Effector memory CD4-positive, alpha-beta T cell (primary cell): Measurements from ENCODE around the gene SPIRE1.
"Not testable (repeated sequence)": the region's sequence is repeated elsewhere in the genome, so short reads cannot be mapped to it uniquely, and the experiment has no call there.

ENCODE experiments used
- DNase-seq, 3 donors: peaks; one replicate each; pipeline ENCODE4 v3.0.0-alpha.2; 2020
- H3K27ac ChIP-seq: 2 replicates; pipeline ENCODE4 v1.7.0; 2013; ENCODE audit warnings: mild to moderate bottlenecking, low read length, moderate library complexity; ENCODE audit not compliant: insufficient read depth, poor library complexity, severe bottlenecking
- H3K27me3 ChIP-seq: replicated peaks from 2 replicates; pipeline ENCODE4 v1.7.0; 2013; ENCODE audit warnings: mild to moderate bottlenecking, low read length; ENCODE audit not compliant: insufficient read depth, control insufficient read depth, poor library complexity, severe bottlenecking
- H3K36me3 ChIP-seq: 2 replicates; pipeline ENCODE4 v1.7.0; 2013; ENCODE audit warnings: mild to moderate bottlenecking, low read length, moderate library complexity; ENCODE audit not compliant: control insufficient read depth, insufficient read depth
- H3K4me1 ChIP-seq: 2 replicates; pipeline ENCODE4 v1.7.0; 2013; ENCODE audit warnings: low read length, mild to moderate bottlenecking; ENCODE audit not compliant: control insufficient read depth, insufficient read depth, poor library complexity, severe bottlenecking
- H3K4me3 ChIP-seq: 2 replicates; pipeline ENCODE4 v1.7.0; 2013; ENCODE audit warnings: low read length, low read depth, mild to moderate bottlenecking; ENCODE audit not compliant: insufficient read depth, poor library complexity, severe bottlenecking
- H3K9me3 ChIP-seq: 2 replicates; pipeline ENCODE4 v1.7.0; 2013; ENCODE audit warnings: mild to moderate bottlenecking, low read length, moderate library complexity; ENCODE audit not compliant: control insufficient read depth

SPIRE1 gene

DNA sequence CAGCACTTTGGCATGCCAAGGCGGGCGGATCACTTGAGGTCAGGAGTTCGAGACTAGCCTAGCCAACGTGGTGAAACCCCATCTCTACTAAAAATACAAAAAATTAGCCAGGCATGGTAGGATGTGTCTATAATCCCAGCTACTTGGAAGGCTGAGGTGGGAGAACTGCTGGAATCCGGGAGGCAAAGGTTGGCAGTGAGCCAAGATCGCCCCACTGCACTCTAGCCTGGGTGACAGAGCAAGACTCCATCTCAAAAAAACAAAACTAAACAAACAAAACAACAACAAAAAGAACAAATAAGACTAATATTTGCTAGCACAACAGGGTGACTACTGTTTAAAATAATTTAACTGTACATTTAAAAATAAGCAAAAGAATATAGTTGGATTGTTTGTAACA lies 97.3 kb downstream of the SPIRE1 start:
- H3K4me3 ChIP-seq, DNase-seq, H3K36me3 ChIP-seq, H3K27me3 ChIP-seq, H3K4me1 ChIP-seq, H3K27ac ChIP-seq, H3K9me3 ChIP-seq: not testable (repeated sequence)

DNA sequence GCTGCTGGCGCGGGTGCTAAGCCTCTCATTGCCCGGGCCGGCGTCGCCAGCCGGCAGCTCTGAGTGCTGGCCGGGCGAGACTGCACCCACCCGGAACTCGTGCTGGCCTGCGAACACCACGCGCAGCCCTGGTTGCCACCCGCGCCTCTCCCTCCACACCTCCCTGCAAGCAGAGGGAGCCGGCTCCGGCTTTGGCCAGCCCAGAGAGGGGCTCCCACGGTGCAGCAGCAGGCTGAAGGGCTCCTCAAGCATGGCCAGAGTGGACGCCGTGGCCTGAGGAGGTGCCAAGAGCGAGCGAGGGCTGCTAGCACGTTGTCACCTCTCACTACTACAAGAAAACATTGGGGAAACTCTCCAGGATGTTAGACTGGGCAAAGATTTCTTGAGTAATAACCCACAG lies 98.6 kb downstream of the SPIRE1 start:
- Histone ChIP-seq H3K4me3 (no peak overlapping the region), H3K9me3 (no peaks in the 10 kb centered on the region)

DNA sequence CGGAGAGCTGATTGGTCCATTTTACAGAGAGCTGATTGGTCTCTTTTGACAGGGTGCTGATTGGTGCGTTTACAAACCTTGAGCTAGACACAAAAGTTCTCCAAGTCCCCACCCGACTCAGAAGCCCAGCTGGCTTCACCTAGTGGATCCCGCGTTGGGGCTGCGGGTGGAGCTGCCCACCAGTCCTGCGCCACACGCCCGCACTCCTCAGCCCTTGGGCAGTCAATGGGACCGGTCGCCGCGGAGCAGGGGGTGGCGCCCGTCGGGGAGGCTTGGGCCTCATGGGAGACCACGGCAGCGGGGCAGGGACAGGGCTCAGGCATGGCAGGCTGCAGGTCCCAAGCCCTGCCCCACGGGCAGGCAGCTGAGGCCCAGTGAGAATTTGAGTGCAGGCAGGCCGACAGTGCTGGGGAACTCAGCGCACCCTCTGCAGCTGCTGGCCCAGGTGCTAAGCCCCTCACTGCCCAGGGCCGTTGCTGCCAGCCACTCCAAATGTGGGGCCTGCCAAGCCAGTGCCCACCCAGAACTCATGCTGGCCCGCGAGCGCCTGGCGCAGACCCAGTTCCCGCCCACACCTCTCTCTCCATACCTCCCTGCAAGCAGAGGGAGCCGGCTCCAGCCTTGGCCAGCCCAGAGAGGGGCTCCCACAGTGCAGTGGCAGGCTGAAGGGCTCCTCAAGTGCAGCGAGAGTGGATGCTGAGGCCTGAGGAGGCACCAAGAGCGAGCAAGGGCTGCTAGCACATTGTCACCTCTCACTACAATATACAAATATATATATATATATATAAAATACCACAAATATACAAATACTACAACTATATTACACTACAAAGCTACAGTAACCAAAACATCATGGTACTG lies 100.7 kb downstream of the SPIRE1 start:
- no peak overlapping the region for H3K27ac ChIP-seq
- no peaks in the 10 kb centered on the region for H3K4me1 ChIP-seq
- no peak overlapping the region for H3K4me3 ChIP-seq
- H3K36me3 ChIP-seq: no peaks in the 10 kb centered on the region
- no peaks in the 10 kb centered on the region for H3K27me3 ChIP-seq
- no peak for DNase-seq
- no peaks in the 10 kb centered on the region for H3K9me3 ChIP-seq

More for the DNA sequence above, 98.6 kb downstream of the SPIRE1 start:
- no peak for DNase-seq
- Histone ChIP-seq H3K36me3 (no peaks in the 10 kb centered on the region), H3K4me1 (no peaks in the 10 kb centered on the region), H3K27ac (no peak overlapping the region), H3K27me3 (no peaks in the 10 kb centered on the region)

DNA sequence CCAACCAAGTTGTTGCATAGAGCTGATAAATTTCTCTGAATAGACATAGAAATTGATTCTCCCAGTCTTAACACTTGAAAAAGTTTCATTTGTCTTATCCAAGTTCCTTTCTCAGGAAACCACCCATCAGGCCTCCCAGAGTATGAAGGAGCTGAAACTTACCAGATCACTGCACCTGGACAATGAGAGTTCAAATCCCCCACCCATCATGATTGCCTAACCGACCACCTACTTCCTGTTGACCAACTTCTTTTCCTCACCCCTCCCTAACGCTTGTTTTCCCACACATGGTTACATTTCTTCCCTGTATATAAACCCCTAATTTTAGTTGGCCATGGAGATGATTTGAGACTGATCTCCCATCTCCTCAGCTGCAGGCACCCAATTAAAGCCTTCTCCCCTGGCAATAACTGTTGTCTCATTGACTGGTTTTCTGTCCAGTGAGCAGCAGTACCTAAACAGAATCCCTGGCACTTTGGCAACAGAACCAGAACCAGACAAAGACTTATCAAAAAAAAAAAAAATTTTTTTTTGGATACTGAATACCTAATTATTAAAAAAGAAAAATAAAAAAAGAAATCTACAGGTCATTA lies 103.0 kb downstream of the SPIRE1 start:
- Histone ChIP-seq H3K4me3 (no peak overlapping the region), H3K27ac (no peak overlapping the region), H3K9me3 (no peaks in the 10 kb centered on the region), H3K27me3 (no peaks in the 10 kb centered on the region), H3K36me3 (no peaks in the 10 kb centered on the region), H3K4me1 (no peaks in the 10 kb centered on the region)
- DNase-seq: no peak

DNA sequence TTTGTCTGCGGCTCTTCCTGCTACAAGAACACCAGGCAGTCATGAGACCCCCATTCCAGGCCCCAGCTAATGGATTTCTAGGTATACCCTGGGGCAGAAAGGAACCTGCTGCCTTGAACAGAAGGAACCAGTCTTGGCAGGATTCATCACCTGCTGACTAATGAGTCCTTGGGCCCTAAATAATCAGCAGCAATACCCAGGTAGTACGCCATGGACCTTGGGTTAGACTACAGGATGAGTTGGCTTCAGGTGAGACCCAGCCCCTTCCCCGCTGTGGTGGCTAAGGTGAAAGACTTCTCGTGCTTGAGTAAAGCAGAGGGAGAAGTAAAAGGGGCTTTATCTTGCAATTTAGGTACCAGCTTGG lies 105.0 kb downstream of the SPIRE1 start:
- H3K36me3 ChIP-seq: no peaks in the 10 kb centered on the region
- H3K27me3 ChIP-seq: no peaks in the 10 kb centered on the region
- DNase-seq: no peak
- H3K27ac ChIP-seq: no peak overlapping the region
- no peaks in the 10 kb centered on the region for H3K9me3 ChIP-seq
- H3K4me1 ChIP-seq: no peaks in the 10 kb centered on the region
- H3K4me3 ChIP-seq: no peak overlapping the region

DNA sequence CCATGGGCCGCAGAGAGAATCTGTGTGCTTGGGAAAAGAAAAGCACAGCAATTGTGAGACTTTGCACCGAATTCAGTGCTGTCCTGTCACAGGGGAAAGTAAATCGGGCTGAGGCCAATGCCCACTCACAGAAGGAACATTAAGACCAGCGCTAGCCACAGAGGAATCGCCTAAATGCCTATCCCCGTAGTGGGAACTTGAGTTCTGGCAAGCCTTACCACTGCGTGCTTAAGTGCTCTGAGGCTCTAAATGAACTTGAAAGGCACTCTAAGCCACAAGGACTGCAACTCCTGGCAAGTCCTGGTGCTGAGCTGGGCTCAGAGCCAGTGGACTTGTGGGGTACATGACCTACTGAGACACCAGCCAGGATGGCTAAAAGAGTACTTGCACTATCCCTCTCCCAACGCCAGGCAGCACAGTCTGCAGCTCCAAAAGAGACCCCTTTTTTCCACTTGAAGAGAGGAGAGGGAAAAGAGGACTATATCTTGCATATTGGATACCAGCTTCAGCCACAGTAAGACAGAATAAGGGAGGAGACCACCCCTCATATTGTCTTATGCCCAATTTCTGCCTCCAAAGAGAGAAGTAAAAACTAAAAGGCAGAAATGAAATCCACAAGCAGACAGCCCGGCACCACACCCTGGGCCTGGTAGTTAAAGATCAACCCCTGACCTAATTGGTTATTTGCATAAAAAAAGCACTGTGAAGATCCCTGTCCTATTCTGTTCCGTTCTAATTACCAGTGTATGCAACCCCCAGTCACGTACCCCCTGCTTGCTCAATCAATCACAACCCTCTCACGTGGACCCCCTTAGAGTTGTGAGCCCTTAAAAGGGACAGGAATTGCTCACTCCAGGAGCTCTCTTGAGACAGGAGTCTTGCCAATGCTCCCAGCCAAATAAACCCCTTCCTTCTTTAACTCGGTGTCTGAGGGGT lies 105.7 kb downstream of the SPIRE1 start:
- H3K27me3 ChIP-seq, H3K4me3 ChIP-seq, H3K27ac ChIP-seq, H3K4me1 ChIP-seq, DNase-seq, H3K36me3 ChIP-seq, H3K9me3 ChIP-seq: not testable (repeated sequence)

DNA sequence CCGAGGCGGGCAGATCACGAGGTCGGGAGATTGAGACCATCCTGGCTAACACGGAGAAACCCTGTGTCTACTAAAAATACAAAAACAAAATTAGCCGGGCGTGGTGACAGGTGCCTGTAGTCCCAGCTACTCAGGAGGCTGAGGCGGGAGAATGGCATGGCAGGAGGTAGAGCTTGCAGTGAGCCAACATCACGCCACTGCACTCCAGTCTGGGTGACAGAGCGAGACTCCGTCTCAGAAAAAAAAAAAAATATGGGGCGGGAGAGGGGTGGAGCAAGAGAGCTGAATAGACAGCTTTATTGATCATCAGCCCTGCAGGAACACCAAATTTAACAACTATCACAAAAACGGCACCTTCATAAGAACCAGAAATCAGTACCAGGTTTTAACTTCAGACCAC lies 106.4 kb downstream of the SPIRE1 start:
- not testable (repeated sequence) for H3K27ac ChIP-seq, H3K27me3 ChIP-seq, H3K4me3 ChIP-seq, H3K36me3 ChIP-seq, H3K4me1 ChIP-seq, DNase-seq, H3K9me3 ChIP-seq

DNA sequence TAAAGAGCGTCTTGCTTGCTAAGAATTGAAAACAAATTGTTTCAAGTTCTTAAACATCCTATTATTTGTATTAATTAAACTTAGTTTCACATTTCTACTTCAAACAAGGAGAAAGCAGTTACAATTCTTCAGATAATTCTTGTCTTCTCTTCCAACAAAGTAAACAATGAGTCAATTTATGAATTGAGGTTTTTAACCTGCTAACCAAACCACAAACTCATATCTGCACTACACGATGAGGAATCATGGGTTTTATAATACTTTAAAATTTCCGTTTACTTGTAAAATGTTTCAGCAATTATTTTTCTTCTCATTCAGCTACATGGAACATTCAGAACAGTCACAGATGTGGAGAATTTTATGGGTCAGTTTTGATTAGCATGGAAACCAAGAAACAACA lies 114.2 kb downstream of the SPIRE1 start:
- H3K4me3 ChIP-seq: no peak overlapping the region
- DNase-seq: no peak
- no peaks in the 10 kb centered on the region for H3K4me1 ChIP-seq
- H3K36me3 ChIP-seq: no peaks in the 10 kb centered on the region
- peaks cover 5% of the 10 kb centered on the region for H3K9me3 ChIP-seq
- no peaks in the 10 kb centered on the region for H3K27me3 ChIP-seq
- no peak overlapping the region for H3K27ac ChIP-seq

DNA sequence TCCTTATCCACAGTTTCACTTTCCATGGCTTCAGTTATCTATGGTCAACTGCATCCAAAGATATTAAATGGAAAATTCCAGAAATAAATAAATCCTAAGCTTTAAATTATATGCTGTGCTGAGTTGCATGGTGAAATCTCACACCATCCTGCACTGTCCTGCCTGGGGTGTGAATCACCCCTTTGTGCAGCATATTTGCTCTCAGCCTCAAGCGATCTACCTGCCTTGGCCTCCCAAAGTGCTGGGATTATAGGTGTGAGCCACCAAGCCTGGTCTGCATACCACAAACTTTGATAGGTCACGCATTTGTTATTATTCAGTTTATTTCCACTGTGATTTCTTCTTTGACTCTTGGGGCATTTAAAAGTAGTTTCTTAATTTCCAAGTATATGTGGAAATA lies 117.2 kb downstream of the SPIRE1 start:
- peaks cover 5% of the 10 kb centered on the region for H3K9me3 ChIP-seq
- H3K36me3 ChIP-seq: no peaks in the 10 kb centered on the region
- H3K27ac ChIP-seq: no peak overlapping the region
- H3K4me1 ChIP-seq: no peaks in the 10 kb centered on the region
- H3K4me3 ChIP-seq: no peak overlapping the region
- no peaks in the 10 kb centered on the region for H3K27me3 ChIP-seq
- DNase-seq: no peak

DNA sequence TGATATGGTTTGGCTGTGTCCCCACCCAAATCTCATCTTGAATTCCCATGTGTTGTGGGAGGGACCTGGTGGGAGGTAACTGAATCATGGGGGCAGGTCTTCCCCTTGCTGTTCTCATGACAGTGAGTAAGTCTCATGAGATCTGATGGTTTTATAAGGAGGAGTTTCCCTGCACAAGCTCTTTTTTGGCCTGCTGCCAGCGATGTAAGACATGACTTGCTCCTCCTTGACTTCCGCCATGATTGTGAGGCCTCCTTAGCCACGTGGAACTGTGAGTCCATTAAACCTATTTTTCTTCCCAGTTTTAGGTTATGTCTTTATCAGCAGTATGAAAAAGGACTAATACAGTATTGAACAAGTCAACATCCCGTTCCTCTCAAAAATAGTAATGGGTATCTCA lies 118.7 kb downstream of the SPIRE1 start:
- not testable (repeated sequence) for H3K9me3 ChIP-seq, H3K27me3 ChIP-seq, H3K36me3 ChIP-seq, DNase-seq, H3K4me3 ChIP-seq, H3K27ac ChIP-seq, H3K4me1 ChIP-seq
